ENCODE data around the gene ARPC2.

Gene ARPC2

DNA sequence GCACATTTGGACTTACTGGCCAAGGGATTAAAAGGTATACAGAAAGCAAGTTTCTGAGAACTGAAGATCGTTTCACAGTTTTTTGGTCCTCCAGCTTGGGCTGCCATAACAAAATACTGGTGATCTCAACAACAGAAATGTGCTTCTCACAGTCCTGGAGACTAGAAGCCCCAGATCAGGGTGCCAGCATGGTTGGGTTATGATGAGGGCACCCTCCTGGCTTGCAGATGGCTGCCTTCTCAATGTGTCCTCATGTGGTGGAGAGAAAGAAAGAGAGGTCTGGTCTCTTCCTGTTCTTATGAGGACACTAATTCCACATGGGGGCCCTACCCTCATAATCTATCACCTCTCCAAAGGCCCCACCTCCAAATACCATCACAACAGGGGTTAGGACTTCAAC lies 30.1 kb upstream of the ARPC2 start:
- no peaks in the 10 kb centered on the region for H3K27me3 ChIP-seq
- H3K4me1 ChIP-seq, result peaks cover 0 to 16% (median 5%) of the 10 kb centered on the region in 4 donors
- no peak overlapping the region for H3K4me3 ChIP-seq
- no peaks in the 10 kb centered on the region for H3K9me3 ChIP-seq
- DNase-seq, result no peak
- H3K36me3 ChIP-seq, result no peaks in the 10 kb centered on the region
- TF ChIP-seq, protein P1, sequence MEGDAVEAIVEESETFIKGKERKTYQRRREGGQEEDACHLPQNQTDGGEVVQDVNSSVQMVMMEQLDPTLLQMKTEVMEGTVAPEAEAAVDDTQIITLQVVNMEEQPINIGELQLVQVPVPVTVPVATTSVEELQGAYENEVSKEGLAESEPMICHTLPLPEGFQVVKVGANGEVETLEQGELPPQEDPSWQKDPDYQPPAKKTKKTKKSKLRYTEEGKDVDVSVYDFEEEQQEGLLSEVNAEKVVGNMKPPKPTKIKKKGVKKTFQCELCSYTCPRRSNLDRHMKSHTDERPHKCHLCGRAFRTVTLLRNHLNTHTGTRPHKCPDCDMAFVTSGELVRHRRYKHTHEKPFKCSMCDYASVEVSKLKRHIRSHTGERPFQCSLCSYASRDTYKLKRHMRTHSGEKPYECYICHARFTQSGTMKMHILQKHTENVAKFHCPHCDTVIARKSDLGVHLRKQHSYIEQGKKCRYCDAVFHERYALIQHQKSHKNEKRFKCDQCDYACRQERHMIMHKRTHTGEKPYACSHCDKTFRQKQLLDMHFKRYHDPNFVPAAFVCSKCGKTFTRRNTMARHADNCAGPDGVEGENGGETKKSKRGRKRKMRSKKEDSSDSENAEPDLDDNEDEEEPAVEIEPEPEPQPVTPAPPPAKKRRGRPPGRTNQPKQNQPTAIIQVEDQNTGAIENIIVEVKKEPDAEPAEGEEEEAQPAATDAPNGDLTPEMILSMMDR (IDR thresholded peaks at IDR 0.05), result no peak
- intact Hi-C loops (cut with DNase I; ENCODE audit: low total_unique reads), result loop anchor here (5.0 kb wide), 1 partner anchor 80 kb away; no protein-coding TSS in a partner anchor
- H3K27ac ChIP-seq, result no peak overlapping the region

DNA sequence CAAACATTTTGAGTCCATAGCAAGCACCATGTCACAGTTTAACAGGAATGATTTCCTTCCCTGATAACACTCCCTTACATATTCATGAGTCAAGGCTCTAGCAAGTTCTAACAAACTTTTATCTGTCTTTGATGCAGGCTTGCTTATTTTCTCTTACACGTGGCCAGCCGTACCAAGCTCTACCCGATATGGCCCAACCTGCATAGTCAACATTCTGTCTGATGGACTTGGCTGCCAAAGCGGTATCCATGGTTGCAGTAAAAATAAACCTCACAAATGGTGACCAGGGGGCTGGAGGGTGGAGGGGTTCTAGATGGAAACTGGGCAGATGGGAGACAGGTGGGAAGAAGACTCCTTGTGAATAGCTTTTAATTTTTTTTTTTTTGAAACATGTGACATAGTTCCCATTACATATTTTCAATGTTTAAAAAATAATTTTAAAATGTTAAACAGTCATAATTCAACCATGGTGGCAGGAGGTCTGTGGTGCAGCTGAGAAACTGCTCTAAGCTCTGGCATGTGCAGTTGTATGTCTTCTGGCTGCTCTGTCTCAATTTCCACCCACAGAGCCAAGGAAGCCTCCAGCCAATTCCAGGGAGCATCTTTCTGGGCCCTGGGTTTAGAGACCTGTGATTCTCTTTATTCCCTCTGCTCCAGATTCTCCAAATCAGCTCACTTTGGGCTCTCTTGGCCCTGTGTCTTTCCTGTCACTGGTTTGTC lies 29.5 kb upstream of the ARPC2 start:
- DNase-seq, result no peak
- intact Hi-C loops (cut with DNase I; ENCODE audit: low total_unique reads), result loop anchor here (5.0 kb wide), 1 partner anchor 80 kb away; no protein-coding TSS in a partner anchor
- TF ChIP-seq, protein P1 (IDR thresholded peaks at IDR 0.05), result no peak
- Histone ChIP-seq H3K36me3 (no peaks in the 10 kb centered on the region), H3K27me3 (no peaks in the 10 kb centered on the region), H3K9me3 (no peaks in the 10 kb centered on the region), H3K27ac (no peak overlapping the region), H3K4me1 (peaks cover 0 to 16% (median 5%) of the 10 kb centered on the region in 4 donors), H3K4me3 (no peak overlapping the region)

DNA sequence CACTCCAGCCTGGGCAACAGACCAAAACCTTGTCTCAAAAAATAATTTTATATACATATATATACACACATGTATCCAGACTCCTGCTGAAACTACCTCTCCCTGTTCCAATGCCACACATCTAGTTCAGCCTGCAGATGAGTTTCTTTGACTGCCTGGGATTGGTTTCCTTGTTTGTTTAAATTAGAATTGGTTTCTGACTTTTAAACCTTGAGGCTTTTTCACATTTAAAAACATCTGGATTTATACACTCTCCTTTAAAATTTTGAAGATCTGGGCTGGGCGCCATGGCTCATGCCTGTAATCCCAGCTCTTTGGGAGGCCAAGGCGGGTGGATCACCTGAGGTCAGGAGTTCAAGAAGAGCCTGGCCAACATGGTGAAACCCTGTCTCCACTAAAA lies 28.5 kb upstream of the ARPC2 start:
- DNase-seq, result no peak
- Histone ChIP-seq H3K27ac (no peak overlapping the region), H3K4me3 (no peak overlapping the region), H3K4me1 (peaks cover 0 to 16% (median 5%) of the 10 kb centered on the region in 4 donors), H3K9me3 (no peaks in the 10 kb centered on the region), H3K27me3 (no peaks in the 10 kb centered on the region), H3K36me3 (no peaks in the 10 kb centered on the region)
- intact Hi-C loops (cut with DNase I; ENCODE audit: low total_unique reads), result loop anchor here (5.0 kb wide), 1 partner anchor 79 kb away; no protein-coding TSS in a partner anchor
- TF ChIP-seq, protein P1 (IDR thresholded peaks at IDR 0.05), result no peak

DNA sequence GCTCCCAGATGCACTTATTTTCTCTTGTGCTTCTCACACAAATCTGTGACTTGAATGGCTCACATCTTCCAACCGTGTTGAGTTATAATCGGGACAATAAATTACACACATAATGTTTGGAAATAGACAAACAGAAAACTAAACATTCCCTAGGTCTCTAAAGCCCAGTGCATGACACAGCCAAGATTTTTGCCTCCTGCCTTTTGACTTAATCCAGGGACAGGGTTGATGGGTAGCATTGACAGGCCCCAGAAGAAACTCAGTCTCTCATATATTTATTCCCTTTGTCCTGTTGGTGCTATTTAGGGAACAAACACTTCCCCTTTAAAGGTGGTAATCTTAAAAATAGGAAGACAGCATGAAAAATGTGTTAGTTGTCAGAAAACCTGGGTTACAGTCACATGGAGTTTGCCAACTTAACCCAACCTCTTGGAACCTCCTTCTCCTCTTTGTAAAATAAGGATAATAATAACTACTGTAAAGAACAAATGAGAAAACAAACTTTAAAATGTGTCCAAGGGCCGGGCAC lies 24.0 kb upstream of the ARPC2 start:
- H3K9me3 ChIP-seq, result no peaks in the 10 kb centered on the region
- intact Hi-C loops (cut with DNase I; ENCODE audit: low total_unique reads), result no loop called here
- TF ChIP-seq, protein P1 (IDR thresholded peaks at IDR 0.05), result no peak
- no peak overlapping the region for H3K4me3 ChIP-seq
- no peak for DNase-seq
- peaks cover 0 to 3% of the 10 kb centered on the region in 2 donors for H3K27me3 ChIP-seq
- H3K4me1 ChIP-seq, result no peaks in the 10 kb centered on the region
- H3K27ac ChIP-seq, result no peak overlapping the region
- H3K36me3 ChIP-seq, result no peaks in the 10 kb centered on the region

DNA sequence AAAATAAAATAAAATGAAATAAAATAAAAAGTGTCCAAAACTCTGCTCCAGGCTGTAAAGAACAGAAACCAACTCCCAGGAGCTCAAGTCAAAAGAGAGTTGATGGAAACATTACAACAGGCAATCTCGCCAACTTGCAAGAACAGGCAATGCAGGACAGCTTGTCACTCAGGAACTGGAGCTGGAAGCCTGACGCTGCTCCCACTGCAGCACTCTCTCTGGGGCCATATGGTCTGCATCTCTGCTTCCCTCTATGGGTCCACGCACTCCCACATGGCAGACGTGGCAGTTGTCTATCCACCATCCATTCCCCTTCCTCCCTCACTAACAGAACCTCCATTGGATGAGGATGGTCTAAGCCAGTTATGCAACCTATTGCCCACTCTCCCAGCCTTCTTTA lies 23.3 kb upstream of the ARPC2 start:
- TF ChIP-seq, protein P1 (IDR thresholded peaks at IDR 0.05), result no peak
- H3K27me3 ChIP-seq, result peaks cover 0 to 3% of the 10 kb centered on the region in 2 donors
- no peak overlapping the region for H3K4me3 ChIP-seq
- intact Hi-C loops (cut with DNase I; ENCODE audit: low total_unique reads), result no loop called here
- no peak overlapping the region for H3K27ac ChIP-seq
- H3K4me1 ChIP-seq, result no peaks in the 10 kb centered on the region
- H3K36me3 ChIP-seq, result no peaks in the 10 kb centered on the region
- no peaks in the 10 kb centered on the region for H3K9me3 ChIP-seq
- no peak for DNase-seq

All from tibial artery (tissue), 4 donors.